WTC11 (cell line): ENCODE measurements around the gene CLIC5. TPM values are rescaled to one million over a fixed set of nuclear protein-coding genes. Genes with fewer than 3 reads are reported as not detected.

Experiments used
- ATAC-seq: fragments of 200-7000 bp; cut with Tn5 transposase; 2 replicates; pipeline ENCODE4 v1.10.0; 2021; ENCODE audit warnings: mild to moderate bottlenecking, moderate library complexity
- CTCF ChIA-PET: fragments of 300-600 bp; sonication (Branson Sonifier 250); formaldehyde crosslinking; loops from one replicate; lab custom pipeline; 2021; ENCODE audit warnings: antibody characterized with exemption; lab: Charles Lee
- POLR2A ChIA-PET: fragments of 350-600 bp; sonication (Branson Sonifier 250); formaldehyde crosslinking; loops from one replicate; lab custom pipeline; 2021; ENCODE audit warnings: antibody characterized with exemption; lab: Charles Lee
- DNase-seq: peaks from one replicate; pipeline ENCODE4 v3.0.0; 2021; ENCODE audit warnings: low spot score
- H3K27ac Mint-ChIP-seq: 2 replicates; pipeline ENCODE4 v1.8.0; 2021; ENCODE audit warnings: mixed read lengths
- H3K27me3 Mint-ChIP-seq: 2 replicates; pipeline ENCODE4 v1.8.0; 2021; ENCODE audit warnings: low read depth, mild to moderate bottlenecking, moderate library complexity, mixed read lengths
- H3K36me3 Mint-ChIP-seq: 2 replicates; pipeline ENCODE4 v1.8.0; 2021; ENCODE audit warnings: mixed read lengths
- H3K4me1 Mint-ChIP-seq: 2 replicates; pipeline ENCODE4 v1.8.0; 2022; ENCODE audit warnings: mixed read lengths
- H3K4me3 Mint-ChIP-seq: 2 replicates; pipeline ENCODE4 v1.8.0; 2021; ENCODE audit warnings: mild to moderate bottlenecking, moderate library complexity, mixed read lengths
- H3K9me3 Mint-ChIP-seq: 2 replicates; pipeline ENCODE4 v1.8.0; 2021; ENCODE audit warnings: mixed read lengths
- ATF1 ChIP-seq: sonication (generic); formaldehyde crosslinking; IDR thresholded peaks from 2 replicates; pipeline ENCODE4 v1.8.1; 2023; ENCODE audit warnings: mild to moderate bottlenecking, moderate library complexity, missing genetic modification reagents
- ATF2 ChIP-seq: sonication (generic); formaldehyde crosslinking; IDR thresholded peaks from 2 replicates; pipeline ENCODE4 v1.8.1; 2022; ENCODE audit warnings: low read depth, missing genetic modification reagents, borderline replicate concordance
- CTCF ChIP-seq: fragments of 200-600 bp; IDR thresholded peaks from 2 replicates; pipeline ENCODE4 v1.8.0; 2022; ENCODE audit warnings: antibody characterized with exemption
- EMX1 ChIP-seq: fragments of 250-450 bp; sonication (Bioruptor Pico); IDR thresholded peaks from 2 replicates; pipeline ENCODE4 v1.8.0; 2021; ENCODE audit warnings: mild to moderate bottlenecking
- ERG ChIP-seq: fragments of 250-450 bp; sonication (Bioruptor Pico); IDR thresholded peaks from 2 replicates; pipeline ENCODE4 v1.8.0; 2021; ENCODE audit warnings: mild to moderate bottlenecking
- FOXK1 ChIP-seq: sonication (generic); formaldehyde crosslinking; IDR thresholded peaks from 2 replicates; pipeline ENCODE4 v1.8.0; 2022; ENCODE audit warnings: mild to moderate bottlenecking, moderate library complexity, missing genetic modification reagents
- FOXP4 ChIP-seq: sonication (generic); formaldehyde crosslinking; IDR thresholded peaks from 2 replicates; pipeline ENCODE4 v1.8.0; 2022; ENCODE audit warnings: mild to moderate bottlenecking, missing genetic modification reagents
- GRHL2 ChIP-seq: fragments of 250-450 bp; sonication (Bioruptor Pico); IDR thresholded peaks from 2 replicates; pipeline ENCODE4 v1.8.0; 2022; ENCODE audit warnings: mild to moderate bottlenecking, moderate library complexity; ENCODE audit not compliant: insufficient replicate concordance, severe bottlenecking
- KAT7 ChIP-seq: sonication (generic); formaldehyde crosslinking; IDR thresholded peaks from 2 replicates; pipeline ENCODE4 v1.8.1; 2023; ENCODE audit warnings: missing genetic modification reagents, mild to moderate bottlenecking, borderline replicate concordance
- MXD4 ChIP-seq: fragments of 250-450 bp; sonication (Bioruptor Pico); IDR thresholded peaks from 2 replicates; pipeline ENCODE4 v1.8.0; 2021; ENCODE audit warnings: mild to moderate bottlenecking, moderate library complexity, borderline replicate concordance
- NFE2L1 ChIP-seq: sonication (generic); formaldehyde crosslinking; IDR thresholded peaks from 2 replicates; pipeline ENCODE4 v1.8.1; 2023; ENCODE audit warnings: missing genetic modification reagents
- NR2C2 ChIP-seq: sonication (generic); formaldehyde crosslinking; IDR thresholded peaks from 2 replicates; pipeline ENCODE4 v1.8.0; 2022; ENCODE audit warnings: mild to moderate bottlenecking, missing genetic modification reagents
- OVOL2 ChIP-seq: fragments of 250-450 bp; sonication (Bioruptor Pico); IDR thresholded peaks from 2 replicates; pipeline ENCODE4 v1.9.0; 2021; ENCODE audit warnings: mild to moderate bottlenecking, borderline replicate concordance
- PREB ChIP-seq: sonication (generic); formaldehyde crosslinking; IDR thresholded peaks from 2 replicates; pipeline ENCODE4 v1.8.1; 2022; ENCODE audit warnings: mild to moderate bottlenecking, missing genetic modification reagents, moderate library complexity, borderline replicate concordance
- TCF7 ChIP-seq: sonication (generic); formaldehyde crosslinking; IDR thresholded peaks from 2 replicates; pipeline ENCODE4 v1.8.0; 2022; ENCODE audit warnings: mild to moderate bottlenecking, low read depth, missing genetic modification reagents, moderate library complexity
- ZNF121 ChIP-seq: sonication (generic); formaldehyde crosslinking; IDR thresholded peaks from 2 replicates; pipeline ENCODE4 v1.8.0; 2023; ENCODE audit warnings: missing genetic modification reagents
- ZNF138 ChIP-seq: sonication (generic); formaldehyde crosslinking; conservative IDR thresholded peaks from 2 replicates; pipeline ENCODE4 v1.8.1; 2022; ENCODE audit warnings: mild to moderate bottlenecking, moderate library complexity, missing genetic modification reagents
- ZNF263 ChIP-seq: sonication (generic); formaldehyde crosslinking; IDR thresholded peaks from 2 replicates; pipeline ENCODE4 v1.8.1; 2022; ENCODE audit warnings: low read depth, mild to moderate bottlenecking, moderate library complexity, missing genetic modification reagents
- ZNF317 ChIP-seq: sonication (generic); formaldehyde crosslinking; IDR thresholded peaks from 2 replicates; pipeline ENCODE4 v1.8.1; 2023; ENCODE audit warnings: low read depth, mild to moderate bottlenecking, moderate library complexity, missing genetic modification reagents, borderline replicate concordance
- ZNF423 ChIP-seq: fragments of 250-450 bp; sonication (Bioruptor Pico); IDR thresholded peaks from 2 replicates; pipeline ENCODE4 v2.1.2; 2022; ENCODE audit warnings: mild to moderate bottlenecking, moderate library complexity
- ZNF671 ChIP-seq: fragments of 250-450 bp; sonication (Bioruptor Pico); IDR thresholded peaks from 2 replicates; pipeline ENCODE4 v1.8.0; 2021; ENCODE audit warnings: mild to moderate bottlenecking
- total RNA-seq: library from RNA; stranded (reverse); gene quantifications from 3 replicates; pipeline ENCODE4 v1.2.3, GENCODE V29; 2021

The CLIC5 gene
- total RNA-seq, 1 experiment from 2014 or later = 0.22 TPM

- Mint-ChIP-seq H3K36me3 (no peaks in the 10 kb centered on the region), H3K27me3 (peaks cover 23% of the 10 kb centered on the region), H3K4me3 (no peak overlapping the region; the same call in 1 of the 2 replicates), H3K9me3 (no peaks in the 10 kb centered on the region), H3K4me1 (peaks cover 37% of the 10 kb centered on the region), H3K27ac (peak overlapping the region; percentile 12)
- TF ChIP-seq ZNF263 (CRISPR knock-in tag) = peak; percentile 87
- TF ChIP-seq ZNF423 (CRISPR knock-in tag) = peak; percentile 75
- no peak for TF ChIP-seq GRHL2 (CRISPR knock-in tag)
- DNase-seq (no peak), ATAC-seq (peak; percentile 54)
- POLR2A ChIA-PET = no interaction called here
- CTCF ChIA-PET = interaction anchor here (0.8 to 1.6 kb wide), 5 partner anchors 13 to 1459 kb away, joined by 3 to 5 read pairs (median 4); no protein-coding TSS in a partner anchor
These were observed 81.8 kb downstream of the CLIC5 start for GRCh38 chr6:45933855-45934254.

- no peak for DNase-seq
- H3K9me3 Mint-ChIP-seq = no peaks in the 10 kb centered on the region
- TF ChIP-seq NFE2L1 (CRISPR knock-in tag) (no peak), ZNF138 (CRISPR knock-in tag) (no peak), MXD4 (CRISPR knock-in tag) (no peak), KAT7 (CRISPR knock-in tag) (no peak), TCF7 (CRISPR knock-in tag) (no peak), ATF2 (CRISPR knock-in tag) (no peak), OVOL2 (CRISPR knock-in tag) (no peak), ERG (CRISPR knock-in tag) (no peak), NR2C2 (no peak), PREB (CRISPR knock-in tag) (no peak), ATF1 (CRISPR knock-in tag) (no peak), ZNF671 (CRISPR knock-in tag) (no peak), ZNF317 (CRISPR knock-in tag) (no peak)
- no peak overlapping the region for H3K27ac Mint-ChIP-seq
- peaks cover 61% of the 10 kb centered on the region for H3K4me1 Mint-ChIP-seq
- H3K4me3 Mint-ChIP-seq = no peak overlapping the region
- H3K27me3 Mint-ChIP-seq = peaks cover 23% of the 10 kb centered on the region
- CTCF ChIA-PET = interaction anchor here (1.2 to 2.2 kb wide), 9 partner anchors 9 to 216 kb away, joined by 3 to 21 read pairs (median 5); partner anchors contain the start of gene ENPP4
- ATAC-seq = no peak
- no peaks in the 10 kb centered on the region for H3K36me3 Mint-ChIP-seq
- POLR2A ChIA-PET = no interaction called here
These were observed 84.4 kb downstream of the CLIC5 start for GRCh38 chr6:45931232-45931631.

GRCh38 chr6:45930420-45931040 lies 85.1 kb downstream of the CLIC5 start:
- peaks cover 19% of the 10 kb centered on the region for H3K27me3 Mint-ChIP-seq
- no peaks in the 10 kb centered on the region for H3K36me3 Mint-ChIP-seq
- no peak for TF ChIP-seq FOXP4
- no peak for TF ChIP-seq EMX1 (CRISPR knock-in tag)
- no peak for TF ChIP-seq GRHL2 (CRISPR knock-in tag)
- no peak for TF ChIP-seq OVOL2 (CRISPR knock-in tag)
- peak; percentile 84 for TF ChIP-seq CTCF
- TF ChIP-seq FOXK1 (CRISPR knock-in tag) = peak; percentile 16; the same call in 1 of the 2 replicates
- TF ChIP-seq ZNF121 (CRISPR knock-in tag) = peak; percentile 45; the same call in 1 of the 2 replicates
- ATAC-seq = peak; percentile 28; the same call in 1 of the 2 replicates
- DNase-seq = peak; percentile 77
- no peak overlapping the region for H3K27ac Mint-ChIP-seq
- ChIA-PET POLR2A (no interaction called here), CTCF (interaction anchor here (0.6 to 2.2 kb wide), 21 partner anchors 8 to 488 kb away, joined by 3 to 21 read pairs (median 4); partner anchors contain the start of gene ENPP4)
- no peak overlapping the region for H3K4me3 Mint-ChIP-seq
- peaks cover 61% of the 10 kb centered on the region for H3K4me1 Mint-ChIP-seq
- H3K9me3 Mint-ChIP-seq = no peaks in the 10 kb centered on the region
